Measurements from ENCODE around the gene HSPA8. TPM values are rescaled to one million over a fixed set of nuclear protein-coding genes. Genes with fewer than 3 reads are reported as not detected.

The HSPA8 gene
- total RNA-seq, 1 experiment from 2014 or later = 1,301 TPM

GRCh38 chr11:123083623-123084029 lies 21.7 kb upstream of the HSPA8 start (continued):
- TF ChIP-seq FOSL1 (IDR thresholded peaks at IDR 0.05; ENCODE audit: low read depth) = peak; percentile 88
- no peak for TF ChIP-seq SIN3A (IDR thresholded peaks at IDR 0.05; ENCODE audit: low read depth)

GRCh38 chr11:123082977-123083376 lies 21.0 kb upstream of the HSPA8 start:
- BruUV-seq (replicated peaks) = no TSS peak
- ATAC-seq = no peak

GRCh38 chr11:123080015-123080414 lies 18.1 kb upstream of the HSPA8 start:
- RAD21 ChIA-PET (ENCODE audit: low non-redundant PET in 1 of 2, low total read pairs in 2 of 2, uncharacterized antibody in 2 of 2, unreplicated experiment in 2 of 2) = no interaction called here
- H3K79me2 ChIP-seq (ENCODE audit: insufficient read depth, low read length) = no peaks in the 10 kb centered on the region
- no peak overlapping the region for H3K27ac ChIP-seq (ENCODE audit: low read depth, low read length)
- H3K27me3 ChIP-seq (ENCODE audit: insufficient read depth, low read length) = no peaks in the 10 kb centered on the region
- no TSS peak for BruUV-seq (replicated peaks)
- H3K4me2 ChIP-seq (ENCODE audit: low read length) = no peak overlapping the region
- intact Hi-C loops (cut with micrococcal nuclease) = no loop called here
- CTCF ChIA-PET = no interaction called here
- H3K9me2 ChIP-seq (ENCODE audit: insufficient read depth) = no peaks in the 10 kb centered on the region
- no peaks in the 10 kb centered on the region; a peak in 1 of 4 replicates for H3K36me3 ChIP-seq (ENCODE audit: control insufficient read depth in 1 of 2, insufficient read depth in 2 of 2, low read length in 2 of 2)
- H3K4me1 ChIP-seq (ENCODE audit: control insufficient read depth in 1 of 2, insufficient read depth in 2 of 2, low read length in 2 of 2) = peaks cover 7 to 12% of the 10 kb centered on the region in 2 experiments; a peak in 3 of 4 replicates
- DNase-seq (ENCODE audit: low read depth, low spot score) = no peak
- POLR2A ChIA-PET = interaction anchor here (2.5 kb wide), 1 partner anchor 18 kb away, joined by 13 read pairs; the partner anchor contains the start of gene HSPA8
- no peak overlapping the region for H2AFZ ChIP-seq (ENCODE audit: low read depth, low read length, poor library complexity, severe bottlenecking)
- no peaks in the 10 kb centered on the region for H4K20me1 ChIP-seq (ENCODE audit: insufficient read depth)
- no peak overlapping the region for H3K9ac ChIP-seq (ENCODE audit: low read length)
- peaks cover 0 to 3% of the 10 kb centered on the region in 2 experiments; a peak in 1 of 4 replicates for H3K9me3 ChIP-seq (ENCODE audit: control insufficient read depth in 1 of 2, insufficient read depth in 1 of 2, low read depth in 1 of 2, low read length in 2 of 2)
- no peak overlapping the region for H3K4me3 ChIP-seq (replicated peaks in 1 of 2; ENCODE audit: low read depth in 1 of 2, low read length in 2 of 2)
- no peak for ATAC-seq
- TF ChIP-seq ATF3 (IDR thresholded peaks at IDR 0.05) = no peak

More at GRCh38 chr11:123082977-123083376, 21.0 kb upstream of the HSPA8 start:
- POLR2A ChIA-PET = interaction anchor here (1.3 kb wide), 1 partner anchor 11 kb away, joined by 3 read pairs; no protein-coding TSS in a partner anchor
- intact Hi-C loops (cut with micrococcal nuclease) = no loop called here
- TF ChIP-seq ATF3 (IDR thresholded peaks at IDR 0.05) (no peak), FOSL1 (IDR thresholded peaks at IDR 0.05; ENCODE audit: low read depth) (no peak), YY1 (IDR thresholded peaks at IDR 0.05; ENCODE audit: extremely low read depth, insufficient replicate concordance, low read depth, low read length) (no peak), EGR1 (IDR thresholded peaks at IDR 0.05; ENCODE audit: low read depth) (no peak)
- Histone ChIP-seq H3K9ac (ENCODE audit: low read length) (no peak overlapping the region), H3K4me3 (replicated peaks in 1 of 2; ENCODE audit: low read depth in 1 of 2, low read length in 2 of 2) (no peak overlapping the region), H3K79me2 (ENCODE audit: insufficient read depth, low read length) (no peaks in the 10 kb centered on the region), H3K9me3 (ENCODE audit: control insufficient read depth in 1 of 2, insufficient read depth in 1 of 2, low read depth in 1 of 2, low read length in 2 of 2) (peaks cover 0 to 3% of the 10 kb centered on the region in 2 experiments; a peak in 1 of 4 replicates), H3K27me3 (ENCODE audit: insufficient read depth, low read length) (no peaks in the 10 kb centered on the region), H2AFZ (ENCODE audit: low read depth, low read length, poor library complexity, severe bottlenecking) (no peak overlapping the region), H3K4me1 (ENCODE audit: control insufficient read depth in 1 of 2, insufficient read depth in 2 of 2, low read length in 2 of 2) (peaks cover 7 to 12% of the 10 kb centered on the region in 2 experiments; a peak in 3 of 4 replicates), H3K36me3 (ENCODE audit: control insufficient read depth in 1 of 2, insufficient read depth in 2 of 2, low read length in 2 of 2) (no peaks in the 10 kb centered on the region), H3K27ac (ENCODE audit: low read depth, low read length) (no peak overlapping the region), H3K4me2 (ENCODE audit: low read length) (peak overlapping the region; percentile 46; the same call in 1 of the 2 replicates), H4K20me1 (ENCODE audit: insufficient read depth) (no peaks in the 10 kb centered on the region), H3K9me2 (ENCODE audit: insufficient read depth) (no peaks in the 10 kb centered on the region)
- CTCF ChIA-PET = interaction anchor here (0.6 to 1.0 kb wide), 4 partner anchors 17 to 179 kb away, joined by 3 to 4 read pairs (median 4); no protein-coding TSS in a partner anchor
- DNase-seq (ENCODE audit: low read depth, low spot score) = no peak
- RAD21 ChIA-PET (ENCODE audit: low non-redundant PET in 1 of 2, low total read pairs in 2 of 2, uncharacterized antibody in 2 of 2, unreplicated experiment in 2 of 2) = no interaction called here
